ENCODE results near the gene SLC6A8.

Gene SLC6A8

DNA sequence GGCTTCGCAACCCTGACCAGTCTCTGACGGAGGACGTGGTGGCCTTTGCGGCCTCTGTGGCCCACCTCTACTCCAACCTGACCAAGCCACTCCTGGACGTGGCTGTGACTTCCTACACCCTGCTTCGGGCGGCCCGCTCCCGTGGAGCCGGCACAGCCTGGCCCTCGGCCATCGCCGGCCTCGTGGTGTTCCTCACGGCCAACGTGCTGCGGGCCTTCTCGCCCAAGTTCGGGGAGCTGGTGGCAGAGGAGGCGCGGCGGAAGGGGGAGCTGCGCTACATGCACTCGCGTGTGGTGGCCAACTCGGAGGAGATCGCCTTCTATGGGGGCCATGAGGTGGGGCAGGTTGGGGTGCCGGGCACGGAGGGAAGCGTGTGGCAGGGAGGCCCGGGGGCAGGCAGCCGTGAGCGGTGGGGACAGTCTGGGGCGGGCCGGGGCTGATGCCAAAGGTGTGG lies 38.1 kb downstream of the SLC6A8 start:
- Histone ChIP-seq H3K27me3 (ENCODE audit: insufficient read depth, low read length, poor library complexity) (no peaks in the 10 kb centered on the region), H4K20me1 (ENCODE audit: insufficient read depth, low read length) (peaks cover 21% of the 10 kb centered on the region), H3K27ac (ENCODE audit: low read length) (no peak overlapping the region), H3K4me1 (ENCODE audit: insufficient read depth, low read length) (peaks cover 24% of the 10 kb centered on the region), H3K36me3 (ENCODE audit: insufficient read depth, low read length) (peaks cover 19% of the 10 kb centered on the region), H3K9me3 (ENCODE audit: insufficient read depth, low read length, severe bottlenecking) (no peaks in the 10 kb centered on the region), H3K9ac (ENCODE audit: low read depth, low read length) (peak overlapping the region; percentile 78; the same call in 1 of the 2 replicates), H3K4me3 (ENCODE audit: low read depth in 1 of 2, low read length in 2 of 2) (no peak overlapping the region), H3K79me2 (ENCODE audit: insufficient read depth, low read length) (peaks cover 28% of the 10 kb centered on the region), H2AFZ (ENCODE audit: low read depth, low read length) (no peak overlapping the region), H3K4me2 (ENCODE audit: insufficient read depth, low read length) (no peak overlapping the region)
- DNase-seq: no peak
- TF ChIP-seq, protein P1, sequence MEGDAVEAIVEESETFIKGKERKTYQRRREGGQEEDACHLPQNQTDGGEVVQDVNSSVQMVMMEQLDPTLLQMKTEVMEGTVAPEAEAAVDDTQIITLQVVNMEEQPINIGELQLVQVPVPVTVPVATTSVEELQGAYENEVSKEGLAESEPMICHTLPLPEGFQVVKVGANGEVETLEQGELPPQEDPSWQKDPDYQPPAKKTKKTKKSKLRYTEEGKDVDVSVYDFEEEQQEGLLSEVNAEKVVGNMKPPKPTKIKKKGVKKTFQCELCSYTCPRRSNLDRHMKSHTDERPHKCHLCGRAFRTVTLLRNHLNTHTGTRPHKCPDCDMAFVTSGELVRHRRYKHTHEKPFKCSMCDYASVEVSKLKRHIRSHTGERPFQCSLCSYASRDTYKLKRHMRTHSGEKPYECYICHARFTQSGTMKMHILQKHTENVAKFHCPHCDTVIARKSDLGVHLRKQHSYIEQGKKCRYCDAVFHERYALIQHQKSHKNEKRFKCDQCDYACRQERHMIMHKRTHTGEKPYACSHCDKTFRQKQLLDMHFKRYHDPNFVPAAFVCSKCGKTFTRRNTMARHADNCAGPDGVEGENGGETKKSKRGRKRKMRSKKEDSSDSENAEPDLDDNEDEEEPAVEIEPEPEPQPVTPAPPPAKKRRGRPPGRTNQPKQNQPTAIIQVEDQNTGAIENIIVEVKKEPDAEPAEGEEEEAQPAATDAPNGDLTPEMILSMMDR (IDR thresholded peaks at IDR 0.05; ENCODE audit: borderline replicate concordance, extremely low read depth, low read length, poor library complexity, severe bottlenecking): no peak
- no peak for TF ChIP-seq EZH2 (IDR thresholded peaks at IDR 0.05; ENCODE audit: borderline replicate concordance, low read depth, low read length, severe bottlenecking)
- no peak for ATAC-seq (ENCODE audit: insufficient read depth, low read depth)

DNA sequence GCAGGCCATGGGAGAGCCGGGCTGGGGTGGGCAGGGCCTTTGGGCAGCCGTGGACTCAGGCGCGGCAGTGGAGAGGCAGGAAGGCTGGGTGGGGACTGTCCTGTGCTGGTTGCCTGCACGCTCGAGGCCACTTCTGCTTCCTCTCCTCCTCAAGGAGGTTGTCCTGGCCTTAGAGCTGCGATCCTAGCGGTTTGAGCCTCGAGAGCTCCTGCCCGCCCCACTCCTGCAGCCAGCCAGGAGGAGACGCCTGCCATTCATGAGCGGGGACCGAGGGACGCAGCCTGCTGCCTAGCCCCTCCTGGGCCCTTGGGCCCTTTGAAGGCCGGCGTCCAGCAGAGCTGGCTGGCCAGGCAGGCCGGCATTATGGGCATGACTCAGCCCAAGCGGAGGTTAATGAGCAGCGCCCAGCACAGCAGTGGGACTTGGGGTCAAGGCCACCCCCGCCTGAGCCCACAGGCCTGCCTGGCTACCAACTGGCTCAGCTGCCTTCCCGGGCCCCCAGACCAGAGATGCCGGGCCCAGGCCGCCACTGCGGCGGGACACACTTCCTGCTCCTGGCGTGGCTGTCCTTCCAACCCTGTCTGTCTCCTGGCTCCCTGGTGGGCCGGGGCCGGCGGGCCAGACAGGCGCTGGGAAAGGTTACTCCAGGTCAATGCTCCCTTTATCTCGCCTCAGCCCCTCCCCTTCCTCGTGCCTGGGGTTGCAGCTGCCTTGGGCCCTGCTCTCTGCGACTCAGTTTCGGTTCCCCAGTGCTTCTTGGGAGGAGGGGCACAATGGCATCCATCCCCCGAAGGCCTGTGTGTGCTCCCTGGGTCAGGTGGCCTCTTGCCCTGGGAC lies 38.8 kb downstream of the SLC6A8 start:
- peak; percentile 65 for DNase-seq

DNA sequence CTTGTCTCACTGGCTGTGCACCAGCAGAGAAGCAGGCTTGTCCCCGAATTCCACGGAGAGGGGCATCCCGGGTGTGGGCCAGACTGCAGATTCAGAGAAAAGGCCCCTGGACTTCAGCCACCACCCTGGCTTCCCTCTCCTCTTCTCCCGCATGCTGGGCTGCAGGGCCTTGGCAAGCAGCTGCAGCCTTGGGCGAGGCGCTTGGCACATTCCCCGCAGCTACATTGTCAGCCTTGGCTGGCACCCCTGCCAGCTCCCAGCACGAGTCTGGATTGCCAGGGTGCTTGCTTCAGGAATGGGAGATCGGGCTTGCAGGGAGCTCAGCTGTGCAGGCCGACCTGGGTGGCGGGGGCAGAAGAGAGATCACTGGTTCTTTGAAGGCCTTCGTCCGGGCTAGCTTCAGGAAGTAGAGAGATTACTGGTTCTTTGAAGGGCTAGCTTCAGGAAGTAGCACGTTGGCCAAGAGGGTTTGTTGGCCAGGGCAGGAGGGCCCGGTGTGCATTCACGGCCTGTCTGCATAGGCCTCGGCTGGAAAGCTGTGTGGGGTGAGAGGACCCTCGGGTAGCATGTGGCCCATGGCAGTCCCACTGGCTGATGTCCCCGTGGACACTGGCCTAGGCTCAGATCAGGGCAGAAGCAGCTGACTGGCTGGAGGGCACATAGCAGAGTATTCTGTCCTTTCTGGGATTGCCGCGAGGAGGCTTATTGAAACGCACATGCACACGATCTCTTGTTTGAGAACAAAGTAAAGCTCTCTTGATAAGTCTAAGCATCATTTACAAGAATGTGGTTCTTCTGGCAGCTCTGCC lies 39.6 kb downstream of the SLC6A8 start:
- H3K9me3 ChIP-seq (ENCODE audit: insufficient read depth, low read length, severe bottlenecking): no peaks in the 10 kb centered on the region
- no peak overlapping the region for H2AFZ ChIP-seq (ENCODE audit: low read depth, low read length)
- no peak overlapping the region for H3K9ac ChIP-seq (ENCODE audit: low read depth, low read length)

More for the DNA sequence above, 38.8 kb downstream of the SLC6A8 start:
- no peak overlapping the region for H3K27ac ChIP-seq (ENCODE audit: low read length)
- no peaks in the 10 kb centered on the region for H3K9me3 ChIP-seq (ENCODE audit: insufficient read depth, low read length, severe bottlenecking)
- no peak overlapping the region for H3K9ac ChIP-seq (ENCODE audit: low read depth, low read length)
- no peak overlapping the region for H3K4me2 ChIP-seq (ENCODE audit: insufficient read depth, low read length)
- peaks cover 19% of the 10 kb centered on the region for H4K20me1 ChIP-seq (ENCODE audit: insufficient read depth, low read length)
- no peaks in the 10 kb centered on the region for H3K27me3 ChIP-seq (ENCODE audit: insufficient read depth, low read length, poor library complexity)
- H3K79me2 ChIP-seq (ENCODE audit: insufficient read depth, low read length): peaks cover 24% of the 10 kb centered on the region
- TF ChIP-seq EZH2 (IDR thresholded peaks at IDR 0.05; ENCODE audit: borderline replicate concordance, low read depth, low read length, severe bottlenecking): no peak
- TF ChIP-seq, protein P1 (IDR thresholded peaks at IDR 0.05; ENCODE audit: borderline replicate concordance, extremely low read depth, low read length, poor library complexity, severe bottlenecking): no peak
- H3K36me3 ChIP-seq (ENCODE audit: insufficient read depth, low read length): peaks cover 15% of the 10 kb centered on the region; the same call in 1 of the 2 replicates
- no peak overlapping the region for H3K4me3 ChIP-seq (ENCODE audit: low read depth in 1 of 2, low read length in 2 of 2)
- peaks cover 24% of the 10 kb centered on the region for H3K4me1 ChIP-seq (ENCODE audit: insufficient read depth, low read length)
- no peak overlapping the region for H2AFZ ChIP-seq (ENCODE audit: low read depth, low read length)
- ATAC-seq (ENCODE audit: insufficient read depth, low read depth): 0 out of 3 replicates have a peak, but pooled peaks have one; percentile 14

More for the DNA sequence above, 39.6 kb downstream of the SLC6A8 start:
- H3K27me3 ChIP-seq (ENCODE audit: insufficient read depth, low read length, poor library complexity): no peaks in the 10 kb centered on the region
- no peak for TF ChIP-seq EZH2 (IDR thresholded peaks at IDR 0.05; ENCODE audit: borderline replicate concordance, low read depth, low read length, severe bottlenecking)
- TF ChIP-seq, protein P1 (IDR thresholded peaks at IDR 0.05; ENCODE audit: borderline replicate concordance, extremely low read depth, low read length, poor library complexity, severe bottlenecking): no peak
- no peak overlapping the region for H3K27ac ChIP-seq (ENCODE audit: low read length)
- no peak overlapping the region for H3K4me2 ChIP-seq (ENCODE audit: insufficient read depth, low read length)
- no peak overlapping the region for H3K4me3 ChIP-seq (ENCODE audit: low read depth in 1 of 2, low read length in 2 of 2)
- H3K36me3 ChIP-seq (ENCODE audit: insufficient read depth, low read length): peaks cover 9% of the 10 kb centered on the region; the same call in 1 of the 2 replicates
- no peak for DNase-seq
- peaks cover 19% of the 10 kb centered on the region for H3K4me1 ChIP-seq (ENCODE audit: insufficient read depth, low read length)
- H4K20me1 ChIP-seq (ENCODE audit: insufficient read depth, low read length): peaks cover 15% of the 10 kb centered on the region
- no peak for ATAC-seq (ENCODE audit: insufficient read depth, low read depth)
- peaks cover 17% of the 10 kb centered on the region for H3K79me2 ChIP-seq (ENCODE audit: insufficient read depth, low read length)

Data from DND-41 (cell line).